Stimulated activated CD4-positive, alpha-beta T cell treated with anti-CD3 and anti-CD28 coated beads, Interleukin-12 subunit alpha, Interleukin-12 subunit beta, amount 100 ng/mL, for 48 hours (primary cell): ENCODE data around the gene DLGAP4.

Source experiments
- DNase-seq, 3 donors: peaks; one replicate each; pipeline ENCODE4 v3.0.0-alpha.2; 2020; ENCODE audit warnings: low read depth in 2 of 3, low spot score in 1 of 3

The DLGAP4 gene

DNA sequence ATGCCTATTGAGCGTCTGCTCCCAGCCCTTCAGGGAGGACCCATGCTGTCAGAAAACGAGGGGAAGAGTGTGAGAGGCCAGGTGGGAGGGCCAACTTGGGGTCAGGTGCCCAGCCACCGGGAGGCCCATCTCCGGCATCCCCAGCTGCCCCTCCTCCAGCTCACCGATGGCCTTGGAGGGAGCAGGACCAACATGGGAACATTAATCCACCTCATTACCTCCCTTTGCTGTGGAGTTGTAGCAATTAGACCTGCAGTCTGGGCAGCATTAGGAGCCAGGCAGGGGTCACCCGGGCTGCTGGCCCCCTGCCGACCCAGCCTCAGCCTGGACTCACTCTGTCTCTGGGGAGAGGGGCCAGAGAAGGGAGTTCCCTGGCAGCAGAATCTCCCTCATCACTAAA is 25.1 kb downstream of the DLGAP4 start:
- no peak for DNase-seq

DNA sequence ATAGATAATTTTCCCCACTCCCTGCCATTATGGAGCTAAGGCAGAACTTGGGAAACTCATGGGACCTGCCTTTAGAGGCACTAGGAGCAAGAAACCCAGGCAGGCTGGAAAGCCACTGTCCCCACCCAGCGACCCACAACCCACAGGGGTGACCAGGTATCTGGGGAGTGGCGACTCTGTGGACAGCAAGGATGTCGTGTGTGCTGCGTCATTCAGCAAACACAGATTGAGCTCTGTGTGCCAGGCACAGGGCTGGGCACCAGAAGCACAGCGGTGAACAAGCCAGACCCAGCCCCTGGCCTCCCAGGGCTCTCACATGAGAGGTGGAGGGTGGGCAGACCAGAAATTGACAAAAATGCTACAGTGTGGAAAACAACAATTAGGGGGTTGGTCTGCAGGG is 27.7 kb downstream of the DLGAP4 start:
- DNase-seq = no peak

- no peak for DNase-seq
Observed at GRCh38 chr20:36334281-36335205, 28.4 kb downstream of the DLGAP4 start.

- DNase-seq = no peak
Observed at GRCh38 chr20:36335206-36335870, 29.2 kb downstream of the DLGAP4 start.

DNA sequence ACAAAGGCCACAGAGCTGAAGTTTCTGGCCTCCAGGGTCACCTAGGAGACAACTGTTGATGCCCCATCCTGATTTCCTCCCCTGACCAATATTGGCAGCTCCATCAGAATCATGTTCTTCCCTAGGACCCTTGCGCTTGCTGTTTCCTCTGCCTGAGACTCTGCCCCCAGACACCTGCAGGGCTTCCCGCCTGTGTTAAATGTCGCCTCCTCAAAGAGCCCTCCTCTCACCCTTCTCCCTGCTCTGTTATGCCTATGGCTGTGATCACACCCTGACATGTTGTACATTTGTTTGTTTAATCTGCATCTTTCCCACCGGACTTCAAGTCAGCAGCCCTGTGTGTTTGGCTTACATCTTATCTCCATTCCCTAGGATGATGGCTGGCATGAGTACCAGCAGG is 30.1 kb downstream of the DLGAP4 start:
- DNase-seq = no peak

- DNase-seq = no peak
Observed at GRCh38 chr20:36336954-36337704, 31.0 kb downstream of the DLGAP4 start.

- no peak for DNase-seq
Observed at GRCh38 chr20:36337886-36338285, 31.7 kb downstream of the DLGAP4 start.

- peak in 1 of 3 donors; percentile 8 for DNase-seq
Observed at GRCh38 chr20:36339646-36340592, 33.8 kb downstream of the DLGAP4 start.

- no peak for DNase-seq
Observed at GRCh38 chr20:36340593-36340990, 34.5 kb downstream of the DLGAP4 start.

DNA sequence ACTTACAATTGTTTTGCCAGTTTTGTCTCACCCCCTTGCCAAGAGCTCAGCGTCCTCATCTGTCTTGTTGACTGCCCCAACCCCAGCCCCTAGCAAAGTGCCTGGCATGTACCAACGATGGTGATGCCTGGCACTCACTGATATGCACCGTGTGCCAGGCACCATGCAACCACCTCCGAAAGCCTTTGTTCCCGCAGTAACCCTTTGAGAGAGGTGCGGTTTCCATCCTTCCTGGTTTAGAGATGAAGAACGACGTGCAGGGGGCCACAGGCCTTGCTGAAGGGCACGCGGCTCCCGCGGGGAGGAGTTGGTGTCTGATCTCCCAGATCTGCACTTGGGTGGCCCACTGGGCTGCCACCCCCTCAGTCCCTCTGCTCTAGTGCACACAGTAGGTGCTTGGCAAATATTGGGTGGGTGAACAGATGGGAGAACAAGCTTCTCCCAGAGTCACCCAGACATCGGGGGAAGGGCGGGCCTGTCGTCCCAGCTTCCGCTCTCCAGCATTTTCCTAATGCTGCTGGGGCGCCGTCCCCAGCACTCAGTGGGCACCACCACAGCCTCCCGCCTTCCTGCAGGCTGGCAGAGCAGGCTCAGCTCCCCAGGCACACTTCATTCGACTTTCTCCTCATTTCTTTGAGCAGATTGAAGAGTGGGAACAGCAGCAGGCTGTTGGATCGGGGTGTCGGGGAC is 35.3 kb downstream of the DLGAP4 start:
- DNase-seq = no peak

DNA sequence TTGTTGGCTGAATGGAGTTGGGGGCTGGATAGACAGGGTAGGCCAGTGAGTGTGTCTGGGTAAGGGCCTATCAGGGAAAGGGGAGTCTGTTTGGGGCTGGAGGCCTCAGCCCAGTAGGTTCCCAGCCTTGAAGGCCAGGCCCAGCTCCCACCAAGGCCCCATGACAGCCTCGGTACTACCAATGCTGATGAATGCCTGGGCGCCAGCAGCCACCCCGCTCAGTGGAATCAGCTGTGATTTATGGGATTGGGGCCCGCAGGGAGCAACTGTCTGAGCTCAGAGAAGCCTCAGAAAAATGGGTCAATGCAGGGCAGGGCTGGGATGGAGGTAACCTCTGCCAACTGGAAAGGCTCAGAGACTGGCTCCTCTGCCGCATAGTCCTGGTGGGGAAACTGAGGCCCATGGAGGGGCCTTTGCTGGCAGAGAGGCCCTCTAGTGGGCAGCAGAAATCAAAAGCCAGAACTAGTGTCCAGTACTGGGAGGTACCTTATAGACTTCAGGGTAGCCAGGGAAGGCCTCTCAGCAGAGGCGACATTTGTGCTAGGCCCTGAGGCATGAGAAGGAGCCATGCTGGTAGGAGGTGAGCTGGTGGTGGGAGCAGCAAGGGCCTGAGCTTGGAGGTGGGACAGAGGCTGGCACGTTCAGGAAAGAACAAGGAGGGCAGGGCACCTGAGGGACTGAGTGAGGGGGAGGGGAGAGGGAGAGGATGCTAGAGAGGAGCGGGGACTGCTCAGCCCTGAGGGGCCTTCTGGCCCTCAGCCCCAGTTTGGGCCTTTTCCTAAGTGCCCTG is 36.4 kb downstream of the DLGAP4 start:
- no peak for DNase-seq

GRCh38 chr20:36343641-36344040 is 37.5 kb downstream of the DLGAP4 start:
- DNase-seq = no peak

- DNase-seq = peak in 1 of 3 donors; percentile 21
Observed at GRCh38 chr20:36344517-36345132, 38.5 kb downstream of the DLGAP4 start.

GRCh38 chr20:36346256-36346655 is 40.1 kb downstream of the DLGAP4 start:
- no peak for DNase-seq

- DNase-seq = no peak
Observed at GRCh38 chr20:36349384-36350170, 43.4 kb downstream of the DLGAP4 start.

DNA sequence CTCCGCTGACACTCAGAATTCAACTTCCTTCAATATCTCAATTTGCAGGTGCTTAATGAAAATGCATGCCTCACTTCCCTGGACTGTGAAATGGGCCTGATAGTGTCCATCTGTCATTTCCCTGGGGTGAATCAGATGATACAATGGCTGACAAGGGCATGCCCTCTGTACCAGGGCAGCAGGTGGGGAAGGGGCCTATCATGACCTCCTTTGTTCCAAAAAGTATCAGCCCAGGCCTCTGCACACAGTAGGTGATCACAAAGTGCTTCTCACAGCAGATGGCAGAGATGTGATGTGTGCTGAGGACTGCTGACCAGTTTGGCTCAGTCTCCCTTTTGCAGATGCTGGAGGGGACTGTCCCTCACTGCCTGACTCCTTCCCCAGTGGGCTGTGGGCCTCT is 44.3 kb downstream of the DLGAP4 start:
- DNase-seq = no peak

GRCh38 chr20:36351937-36352336 is 45.8 kb downstream of the DLGAP4 start:
- DNase-seq = no peak
